Stimulated activated memory B cell treated with anti-CD40 and anti-IgM and Interleukin-4, amounts not matched to agents 10 μg/mL and 1 μg/mL and 100 μg/mL, for 72 hours (primary cell): Measurements from ENCODE around the gene ASIC2.

Experiments used
- ATAC-seq: fragments of 150-1000 bp; cut with Tn5 transposase; 2 replicates; pipeline ENCODE4 v1.10.0; 2021
- H3K27ac Mint-ChIP-seq: one replicate; pipeline ENCODE4 v1.8.0; 2022; ENCODE audit warnings: mild to moderate bottlenecking, mixed read lengths
- H3K27me3 Mint-ChIP-seq: one replicate; pipeline ENCODE4 v1.8.0; 2022; ENCODE audit warnings: mixed read lengths
- H3K36me3 Mint-ChIP-seq: one replicate; pipeline ENCODE4 v1.8.0; 2022; ENCODE audit warnings: mixed read lengths
- H3K4me1 Mint-ChIP-seq: one replicate; pipeline ENCODE4 v1.8.0; 2022; ENCODE audit warnings: mixed read lengths
- H3K4me3 Mint-ChIP-seq: one replicate; pipeline ENCODE4 v1.8.0; 2022; ENCODE audit warnings: mild to moderate bottlenecking, moderate library complexity, mixed read lengths
- H3K9me3 Mint-ChIP-seq: one replicate; pipeline ENCODE4 v1.8.0; 2022; ENCODE audit warnings: mixed read lengths

The ASIC2 gene

DNA sequence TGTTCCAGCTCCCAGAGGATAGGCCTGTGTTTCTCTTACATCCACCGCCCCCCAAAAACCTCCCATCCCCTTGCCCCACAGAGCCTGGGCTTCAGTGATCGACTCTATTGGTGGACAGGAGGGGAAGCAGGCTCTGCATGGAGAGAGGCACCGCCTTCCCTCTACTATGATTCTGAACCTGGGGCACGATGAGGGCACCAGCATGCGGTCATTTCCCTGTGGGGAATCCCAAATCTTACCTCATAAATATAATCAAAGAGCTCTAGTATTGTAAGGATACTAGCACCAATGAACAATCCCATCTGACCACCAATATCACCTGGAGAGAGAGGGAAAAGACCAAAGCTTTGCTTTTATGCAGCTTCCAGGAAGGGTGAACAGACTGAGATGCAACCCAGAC, 275.7 kb downstream of the ASIC2 start:
- no peak overlapping the region for H3K4me3 Mint-ChIP-seq
- no peaks in the 10 kb centered on the region for H3K9me3 Mint-ChIP-seq
- H3K4me1 Mint-ChIP-seq = no peaks in the 10 kb centered on the region
- no peak overlapping the region for H3K27ac Mint-ChIP-seq
- H3K27me3 Mint-ChIP-seq = peaks cover 40% of the 10 kb centered on the region
- no peaks in the 10 kb centered on the region for H3K36me3 Mint-ChIP-seq
- ATAC-seq = no peak

DNA sequence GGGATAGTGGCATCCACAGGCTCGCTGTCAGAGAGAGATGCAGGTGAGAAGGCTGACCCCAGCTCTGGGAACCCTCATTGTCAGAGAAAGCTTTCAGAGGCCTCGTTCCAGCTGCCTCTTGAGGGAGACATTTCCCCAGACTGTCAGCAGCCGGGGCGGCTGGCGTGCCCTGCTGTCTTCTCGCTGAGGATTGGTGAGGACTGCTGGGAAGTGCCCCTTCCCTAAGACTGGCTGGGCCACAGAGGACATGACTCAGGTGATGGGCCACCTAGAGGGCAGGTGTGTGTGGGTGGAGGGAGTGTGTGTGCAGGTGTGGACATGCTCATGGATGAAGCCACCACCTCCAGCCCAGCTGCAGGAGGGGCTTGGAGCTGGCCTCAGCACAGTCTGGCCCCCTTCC, 276.2 kb downstream of the ASIC2 start:
- H3K4me3 Mint-ChIP-seq = no peak overlapping the region
- H3K4me1 Mint-ChIP-seq = no peaks in the 10 kb centered on the region
- no peaks in the 10 kb centered on the region for H3K9me3 Mint-ChIP-seq
- H3K36me3 Mint-ChIP-seq = no peaks in the 10 kb centered on the region
- ATAC-seq = no peak
- peaks cover 44% of the 10 kb centered on the region for H3K27me3 Mint-ChIP-seq
- H3K27ac Mint-ChIP-seq = no peak overlapping the region

DNA sequence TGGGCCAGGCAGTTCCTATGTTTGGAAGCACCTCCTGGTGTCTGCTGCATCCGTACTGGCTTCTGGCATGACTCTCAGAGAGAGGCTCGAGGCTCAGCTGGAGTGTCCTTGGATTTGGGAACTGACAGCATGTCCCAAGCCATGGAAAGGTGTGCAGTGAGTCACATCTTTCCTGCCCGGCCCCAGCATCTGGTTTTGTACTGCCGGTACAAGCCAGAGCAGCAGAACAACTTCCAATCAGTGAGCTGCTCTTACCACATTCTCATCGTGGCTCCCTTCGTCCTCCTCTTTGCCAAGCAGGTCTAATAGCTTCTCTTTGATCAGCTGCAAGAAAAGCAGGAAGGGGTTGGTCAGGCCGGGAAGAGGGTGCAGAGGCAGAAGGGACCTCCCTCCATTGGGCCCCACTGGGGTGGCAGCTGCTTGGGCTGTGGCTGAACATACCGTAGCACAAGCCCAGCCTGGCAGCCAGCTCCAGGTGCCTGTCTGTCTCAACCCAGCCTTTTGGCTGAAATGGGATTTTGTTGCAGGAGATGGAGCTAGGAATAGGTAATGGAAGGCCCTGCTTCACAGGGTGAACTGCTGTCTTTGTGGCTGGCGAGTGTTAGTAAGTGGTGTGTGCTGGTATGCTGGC, 277.3 kb downstream of the ASIC2 start:
- Mint-ChIP-seq H3K27me3 (peaks cover 55% of the 10 kb centered on the region), H3K36me3 (no peaks in the 10 kb centered on the region), H3K4me1 (no peaks in the 10 kb centered on the region), H3K27ac (no peak overlapping the region), H3K9me3 (no peaks in the 10 kb centered on the region), H3K4me3 (no peak overlapping the region)
- ATAC-seq = no peak

DNA sequence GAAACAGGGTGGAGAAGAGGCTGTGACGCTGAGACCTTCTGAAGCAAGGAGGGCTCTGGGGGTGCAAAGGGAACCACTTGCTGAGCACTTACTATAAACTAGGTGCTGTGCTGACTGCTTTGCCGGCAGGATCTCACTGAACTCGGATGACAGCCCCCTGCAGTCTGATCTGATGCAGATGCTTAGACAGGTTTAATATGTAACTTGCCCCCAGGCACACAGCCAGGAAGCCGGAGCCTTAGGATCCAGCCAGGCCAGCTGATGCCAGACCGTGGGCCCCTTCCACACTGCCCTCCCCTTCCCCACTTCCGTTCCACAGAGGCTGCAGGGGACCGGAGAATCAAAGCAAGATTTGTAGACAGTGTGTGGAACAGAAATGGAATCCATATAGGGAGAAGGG, 278.3 kb downstream of the ASIC2 start:
- no peak overlapping the region for H3K4me3 Mint-ChIP-seq
- H3K36me3 Mint-ChIP-seq = no peaks in the 10 kb centered on the region
- H3K27me3 Mint-ChIP-seq = peaks cover 56% of the 10 kb centered on the region
- no peaks in the 10 kb centered on the region for H3K9me3 Mint-ChIP-seq
- H3K4me1 Mint-ChIP-seq = no peaks in the 10 kb centered on the region
- no peak overlapping the region for H3K27ac Mint-ChIP-seq
- no peak for ATAC-seq

DNA sequence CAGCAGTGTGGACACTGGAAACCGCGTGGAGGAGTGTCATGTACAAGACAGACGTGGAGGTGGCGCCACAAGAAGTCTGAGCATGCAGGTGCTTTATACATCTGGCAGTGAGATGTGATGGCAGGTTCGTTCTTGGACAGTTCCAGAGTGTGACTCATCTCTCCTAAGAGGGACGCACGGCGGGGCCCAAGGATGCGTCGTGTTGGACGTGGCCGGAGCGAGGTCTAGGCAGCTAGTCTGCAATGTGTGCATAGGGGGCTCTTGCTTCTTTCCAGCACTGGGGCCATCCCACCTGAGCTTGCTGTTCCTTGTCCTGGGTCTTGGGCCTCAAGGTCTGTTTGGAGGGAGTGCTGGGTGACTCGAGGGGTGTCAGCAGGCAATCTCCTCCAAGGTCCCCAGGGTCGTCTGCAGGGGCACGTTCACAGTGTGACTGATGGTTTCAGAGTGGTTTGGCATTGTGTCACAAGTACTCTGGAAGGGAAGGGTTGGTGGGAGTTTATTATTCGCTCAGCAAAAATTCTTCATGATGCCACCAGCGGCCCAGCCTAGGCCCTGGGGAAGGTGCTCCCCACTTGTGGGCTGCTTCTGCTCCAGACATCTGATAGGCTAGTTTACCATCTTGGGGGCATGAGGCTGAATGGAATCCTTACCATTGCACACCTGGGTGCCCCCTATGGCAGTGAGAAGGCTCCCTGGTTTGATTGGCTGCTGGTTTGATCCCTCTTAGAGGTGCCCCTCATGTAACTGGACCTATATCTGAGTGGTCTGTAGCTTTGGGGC, 279.3 kb downstream of the ASIC2 start:
- H3K4me3 Mint-ChIP-seq = no peak overlapping the region
- no peaks in the 10 kb centered on the region for H3K36me3 Mint-ChIP-seq
- no peaks in the 10 kb centered on the region for H3K4me1 Mint-ChIP-seq
- peaks cover 65% of the 10 kb centered on the region for H3K27me3 Mint-ChIP-seq
- no peak for ATAC-seq
- H3K9me3 Mint-ChIP-seq = no peaks in the 10 kb centered on the region
- H3K27ac Mint-ChIP-seq = no peak overlapping the region

DNA sequence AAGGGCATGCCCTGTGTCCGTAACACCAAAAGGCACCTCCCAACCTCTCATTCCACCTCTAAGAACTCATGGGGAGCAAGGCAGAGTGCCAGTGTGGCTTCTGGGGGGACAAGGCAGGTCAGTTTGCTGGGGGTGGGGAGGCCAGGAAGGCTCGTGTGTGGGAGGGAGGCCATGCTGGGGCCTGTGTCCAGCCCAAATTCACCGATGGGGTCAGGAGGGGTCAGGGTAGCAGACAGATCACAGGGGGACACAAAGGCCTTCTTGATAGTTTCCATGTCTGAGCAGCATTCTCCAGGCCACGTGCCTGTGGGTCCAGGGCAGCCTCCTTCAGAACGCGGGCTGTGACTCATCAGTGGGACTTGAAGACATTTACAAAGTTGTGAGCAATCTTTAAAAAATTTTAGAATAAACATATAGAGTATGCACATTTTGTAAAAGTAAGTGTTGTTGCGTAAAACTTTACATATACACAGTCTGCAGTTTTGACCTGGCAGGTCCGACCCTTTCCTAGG, 280.5 kb downstream of the ASIC2 start:
- ATAC-seq = no peak
- no peak overlapping the region for H3K4me3 Mint-ChIP-seq
- H3K27me3 Mint-ChIP-seq = peaks cover 63% of the 10 kb centered on the region
- no peak overlapping the region for H3K27ac Mint-ChIP-seq
- no peaks in the 10 kb centered on the region for H3K9me3 Mint-ChIP-seq
- no peaks in the 10 kb centered on the region for H3K36me3 Mint-ChIP-seq
- no peaks in the 10 kb centered on the region for H3K4me1 Mint-ChIP-seq

DNA sequence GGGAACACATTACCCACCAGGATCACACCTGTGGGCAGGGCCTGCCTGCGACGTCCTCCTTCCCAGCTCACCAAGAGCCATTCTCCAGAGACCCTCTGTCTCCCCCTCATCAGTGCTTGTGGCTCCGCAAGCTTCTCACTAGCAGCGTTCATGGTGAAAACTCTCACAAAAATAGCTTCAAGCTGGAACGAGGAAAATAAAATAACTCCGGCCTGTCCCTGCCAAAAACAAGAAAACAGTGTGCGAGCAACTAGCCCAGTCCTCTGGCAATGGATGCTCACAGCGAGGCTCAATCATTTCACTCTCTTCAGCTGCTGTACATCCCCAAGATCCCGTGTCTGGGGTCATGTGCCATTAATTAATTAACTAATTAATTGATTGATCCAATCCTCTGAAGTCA, 283.5 kb downstream of the ASIC2 start:
- H3K27ac Mint-ChIP-seq = no peak overlapping the region
- H3K4me1 Mint-ChIP-seq = no peaks in the 10 kb centered on the region
- no peaks in the 10 kb centered on the region for H3K9me3 Mint-ChIP-seq
- H3K36me3 Mint-ChIP-seq = no peaks in the 10 kb centered on the region
- peaks cover 58% of the 10 kb centered on the region for H3K27me3 Mint-ChIP-seq
- no peak overlapping the region for H3K4me3 Mint-ChIP-seq
- no peak for ATAC-seq

DNA sequence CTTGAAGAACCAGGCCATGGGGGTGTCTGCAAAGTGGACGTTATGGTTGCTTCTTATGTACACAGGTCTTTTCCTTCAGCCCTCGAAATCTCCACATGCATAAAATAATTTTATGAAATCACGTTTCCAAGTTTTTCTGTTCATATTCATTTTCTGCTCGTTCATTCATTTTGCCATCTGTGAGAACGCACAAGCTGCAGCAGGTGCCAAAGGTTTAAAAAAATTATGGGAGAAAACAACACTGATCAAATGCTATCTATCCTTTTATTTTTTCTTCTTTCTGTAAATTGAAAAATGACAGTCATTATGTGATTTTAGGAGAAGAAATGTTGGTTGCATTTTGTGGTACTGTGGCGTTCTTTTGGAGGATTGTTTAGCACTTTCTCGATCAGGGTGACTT, 285.9 kb downstream of the ASIC2 start:
- Mint-ChIP-seq H3K27ac (no peak overlapping the region), H3K27me3 (peaks cover 41% of the 10 kb centered on the region), H3K4me3 (no peak overlapping the region), H3K4me1 (no peaks in the 10 kb centered on the region), H3K9me3 (no peaks in the 10 kb centered on the region), H3K36me3 (no peaks in the 10 kb centered on the region)
- no peak for ATAC-seq

DNA sequence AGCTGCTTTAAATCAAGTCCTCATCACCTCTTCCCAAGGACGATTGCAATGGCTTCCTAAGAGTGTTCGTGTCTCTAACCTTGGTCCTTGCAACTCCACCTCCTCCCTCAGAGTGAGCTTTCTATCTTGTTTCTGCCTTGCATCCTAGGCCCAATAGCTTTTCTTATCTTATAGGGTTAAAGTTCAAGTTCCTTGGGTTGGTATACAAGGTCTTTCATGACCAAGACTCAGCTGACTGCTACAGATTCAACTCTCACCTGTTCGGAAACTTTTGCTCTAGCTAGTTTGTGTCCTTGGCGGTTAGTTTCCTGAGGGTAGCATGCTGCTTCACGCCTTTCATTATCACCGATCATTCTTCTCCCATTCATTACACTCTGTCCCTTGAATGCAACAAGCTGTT, 290.8 kb downstream of the ASIC2 start:
- H3K4me3 Mint-ChIP-seq = no peak overlapping the region
- ATAC-seq = no peak
- H3K4me1 Mint-ChIP-seq = peaks cover 7% of the 10 kb centered on the region

DNA sequence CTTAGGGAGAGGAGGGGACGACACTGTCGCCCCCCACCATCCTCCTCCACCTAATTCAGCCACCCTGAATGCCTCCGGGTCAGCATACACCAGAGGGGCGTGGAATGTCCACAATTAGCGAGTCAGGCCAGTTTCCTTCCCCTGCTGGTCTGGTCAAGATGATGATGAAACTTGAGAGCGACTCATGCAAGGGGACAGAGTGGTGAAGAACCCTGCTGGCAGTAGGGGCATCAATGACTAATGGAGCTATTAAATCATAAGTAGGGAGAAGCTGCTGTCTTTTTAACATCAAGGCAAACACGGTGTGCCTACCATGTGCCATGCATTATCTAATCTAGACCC, 294.2 kb downstream of the ASIC2 start:
- Mint-ChIP-seq H3K27ac (no peak overlapping the region), H3K27me3 (peaks cover 24% of the 10 kb centered on the region), H3K4me3 (no peak overlapping the region), H3K4me1 (peaks cover 7% of the 10 kb centered on the region), H3K36me3 (no peaks in the 10 kb centered on the region), H3K9me3 (no peaks in the 10 kb centered on the region)
- ATAC-seq = no peak

More for the DNA sequence above, 290.8 kb downstream of the ASIC2 start:
- no peaks in the 10 kb centered on the region for H3K9me3 Mint-ChIP-seq
- peaks cover 32% of the 10 kb centered on the region for H3K27me3 Mint-ChIP-seq
- H3K36me3 Mint-ChIP-seq = no peaks in the 10 kb centered on the region
- no peak overlapping the region for H3K27ac Mint-ChIP-seq

DNA sequence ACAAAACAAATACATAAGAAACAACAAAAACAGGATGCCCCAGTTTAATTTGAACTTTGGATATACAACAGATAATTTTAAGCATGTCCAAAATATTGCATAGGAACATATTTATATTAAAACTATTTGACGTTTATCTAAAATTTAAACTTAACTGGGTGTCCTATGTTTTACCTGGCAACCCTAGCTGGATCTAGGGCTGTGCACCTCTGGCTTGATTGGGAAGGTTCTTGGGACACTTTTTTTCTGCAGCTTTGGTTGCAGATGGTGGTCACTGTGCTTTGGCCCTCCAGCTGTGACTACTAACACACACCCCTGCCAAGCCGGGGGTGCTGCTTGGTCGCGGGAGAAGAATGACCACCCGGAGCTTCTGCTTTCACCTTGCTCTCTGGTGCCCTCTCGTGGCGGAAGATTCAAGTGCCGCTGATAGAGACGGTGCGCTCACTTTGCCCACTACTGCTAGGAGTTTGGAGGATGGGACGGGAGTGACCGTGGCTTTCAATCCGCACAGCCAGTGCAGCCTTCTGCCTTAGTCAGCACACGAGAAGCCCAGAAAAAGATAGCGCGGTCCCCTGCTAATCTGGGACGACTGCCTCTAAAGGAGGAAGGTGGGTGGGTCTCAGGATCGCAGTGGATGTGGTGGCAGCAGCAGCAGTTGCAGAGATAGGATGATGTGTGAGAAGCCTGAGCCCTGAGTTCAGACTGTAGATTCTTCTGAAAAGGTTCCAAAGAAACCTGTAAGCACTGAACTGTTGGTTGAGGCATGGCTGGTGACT, 294.8 kb downstream of the ASIC2 start:
- peaks cover 24% of the 10 kb centered on the region for H3K27me3 Mint-ChIP-seq
- no peak overlapping the region for H3K27ac Mint-ChIP-seq
- H3K4me3 Mint-ChIP-seq = no peak overlapping the region
- ATAC-seq = peak; percentile 62
- no peaks in the 10 kb centered on the region for H3K36me3 Mint-ChIP-seq
- H3K4me1 Mint-ChIP-seq = peaks cover 7% of the 10 kb centered on the region
- no peaks in the 10 kb centered on the region for H3K9me3 Mint-ChIP-seq

DNA sequence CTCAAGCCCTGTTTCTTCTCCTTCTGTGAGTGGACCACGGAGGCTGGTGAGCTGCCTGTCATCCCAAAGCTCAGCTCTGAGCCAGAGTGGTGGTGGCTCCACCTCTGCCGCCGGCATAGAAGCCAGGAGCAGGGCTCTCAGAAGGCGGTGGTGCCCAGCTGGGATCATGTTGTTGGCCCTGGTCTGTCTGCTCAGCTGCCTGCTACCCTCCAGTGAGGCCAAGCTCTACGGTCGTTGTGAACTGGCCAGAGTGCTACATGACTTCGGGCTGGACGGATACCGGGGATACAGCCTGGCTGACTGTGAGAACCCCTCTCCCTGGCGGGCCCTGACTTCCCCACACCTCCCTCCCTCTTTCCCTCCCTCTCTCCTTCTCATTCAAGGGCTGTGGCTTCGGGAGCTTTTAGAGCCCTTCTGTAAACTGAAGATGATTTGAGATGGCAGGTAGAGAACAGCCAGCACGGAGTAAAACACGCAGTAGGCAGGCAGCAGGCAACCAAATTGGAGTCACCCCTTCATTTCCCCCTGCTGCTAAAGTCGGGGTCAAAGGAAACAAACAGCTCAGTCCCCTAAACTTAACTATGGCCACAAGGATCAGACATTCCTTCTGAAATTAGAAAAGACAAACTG, 297.6 kb downstream of the ASIC2 start:
- Mint-ChIP-seq H3K27ac (no peak overlapping the region), H3K4me3 (no peak overlapping the region), H3K27me3 (peaks cover 35% of the 10 kb centered on the region), H3K36me3 (no peaks in the 10 kb centered on the region), H3K4me1 (peaks cover 7% of the 10 kb centered on the region), H3K9me3 (no peaks in the 10 kb centered on the region)
- ATAC-seq = no peak

DNA sequence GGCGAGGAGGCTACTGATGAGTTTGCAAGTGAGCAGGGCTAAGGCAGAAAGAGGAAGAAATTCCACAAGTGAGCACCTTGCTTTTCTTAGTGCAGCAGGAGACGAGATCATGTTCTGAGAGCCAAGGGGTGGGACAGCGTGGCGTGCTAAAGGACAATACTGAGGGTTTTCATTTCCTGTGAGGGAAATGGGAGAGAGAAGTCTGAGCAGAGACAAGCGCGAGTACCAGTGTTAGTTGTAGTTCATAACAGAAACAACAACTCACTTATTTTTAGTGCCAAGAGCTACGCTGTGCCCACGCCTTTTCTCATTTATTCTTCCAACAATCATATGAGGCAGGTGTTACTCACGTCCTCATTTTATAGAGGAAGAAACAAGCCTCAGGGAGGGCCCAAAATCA, 299.1 kb downstream of the ASIC2 start:
- no peak overlapping the region for H3K4me3 Mint-ChIP-seq
- no peak overlapping the region for H3K27ac Mint-ChIP-seq
- no peak for ATAC-seq
- H3K4me1 Mint-ChIP-seq = peaks cover 7% of the 10 kb centered on the region
- H3K27me3 Mint-ChIP-seq = peaks cover 35% of the 10 kb centered on the region
- H3K9me3 Mint-ChIP-seq = peaks cover 2% of the 10 kb centered on the region
- no peaks in the 10 kb centered on the region for H3K36me3 Mint-ChIP-seq

DNA sequence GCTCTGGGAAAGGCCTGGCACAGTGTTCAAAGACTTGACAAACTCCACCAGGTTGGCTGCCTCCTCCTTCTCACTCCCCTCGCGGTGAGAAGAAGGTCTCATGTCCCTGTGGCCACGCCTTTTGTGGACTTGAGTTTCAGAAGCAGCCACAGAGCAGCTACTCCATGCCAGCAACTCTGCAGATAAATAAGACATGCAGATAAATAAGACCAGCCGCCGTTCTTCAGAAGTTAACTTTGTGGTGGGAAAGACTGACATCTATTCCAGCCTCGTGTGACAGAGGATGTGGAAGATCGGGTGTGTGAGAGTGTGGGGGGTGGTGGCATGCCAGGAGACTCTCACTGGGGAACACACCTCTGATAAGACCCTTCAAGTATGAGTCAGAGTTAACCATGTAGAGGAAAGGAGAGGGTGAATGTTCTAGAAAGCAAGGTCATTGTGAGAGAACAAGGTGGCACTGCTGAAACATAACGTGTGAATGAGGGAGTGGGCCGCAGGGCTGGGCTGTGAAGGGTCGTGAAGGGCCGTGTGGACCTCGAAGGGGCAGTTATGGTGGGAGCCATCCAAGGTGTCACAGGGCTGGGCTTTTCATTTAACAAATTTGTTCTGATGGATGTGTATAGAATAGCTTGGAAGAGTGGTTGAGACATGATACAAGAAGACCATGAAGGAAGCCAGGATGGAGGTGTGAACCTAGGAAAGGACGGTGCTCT, 300.6 kb downstream of the ASIC2 start:
- ATAC-seq = no peak
- Mint-ChIP-seq H3K27ac (no peak overlapping the region), H3K4me3 (no peak overlapping the region), H3K9me3 (peaks cover 6% of the 10 kb centered on the region), H3K36me3 (peaks cover 6% of the 10 kb centered on the region), H3K27me3 (peaks cover 21% of the 10 kb centered on the region), H3K4me1 (no peaks in the 10 kb centered on the region)
